Panc1 (cell line): ENCODE data around the gene STXBP1. TPM values are rescaled to one million over a fixed set of nuclear protein-coding genes. Genes with fewer than 3 reads are reported as not detected.

Source experiments
- ATAC-seq: fragments of 200-7000 bp; cut with Tn5 transposase; 2 replicates; pipeline ENCODE4 v1.9.1; 2020; ENCODE audit warnings: mild to moderate bottlenecking, moderate library complexity
- BruUV-seq: library from RNA; stranded (reverse); fragments of 400-500 nt; replicated peaks from 2 replicates; lab custom pipeline; 2021; lab: Mats Ljungman, UMichigan
- CTCF ChIA-PET: fragments of 300-600 bp; sonication (Branson Sonifier 250); formaldehyde crosslinking; loops from one replicate; lab custom pipeline; 2022; ENCODE audit warnings: antibody characterized with exemption; lab: Charles Lee
- POLR2A ChIA-PET: fragments of 300-600 bp; sonication (Branson Sonifier 250); formaldehyde crosslinking; loops from one replicate; lab custom pipeline; 2022; ENCODE audit warnings: antibody characterized with exemption; lab: Charles Lee
- DNase-seq: peaks from one replicate; pipeline ENCODE4 v3.0.0-alpha.2; 2010; ENCODE audit warnings: low read depth, low spot score
- H3K27ac ChIP-seq: 2 replicates; pipeline ENCODE4 v1.5.1; 2011; ENCODE audit warnings: mild to moderate bottlenecking, low read length, inconsistent platforms
- H3K27me3 ChIP-seq: fragments of 200-500 bp; sonication (Bioruptor generic); 2 replicates; pipeline ENCODE4 v1.6.0; 2014; ENCODE audit warnings: low read length, inconsistent platforms; ENCODE audit not compliant: control insufficient read depth, insufficient read depth
- H3K36me3 ChIP-seq: fragments of 200-500 bp; sonication (Bioruptor generic); 2 replicates; pipeline ENCODE4 v1.5.1; 2014; ENCODE audit warnings: inconsistent platforms, mild to moderate bottlenecking, low read length, moderate library complexity; ENCODE audit not compliant: control insufficient read depth, insufficient read depth
- H3K4me1 ChIP-seq: 2 replicates; pipeline ENCODE4 v1.5.1; 2011; ENCODE audit warnings: inconsistent platforms, mild to moderate bottlenecking, low read length, moderate library complexity; ENCODE audit not compliant: control insufficient read depth, insufficient read depth
- H3K4me3 ChIP-seq, 2 experiments: 2 replicates each; pipeline ENCODE4 v1.5.1; 2011 to 2012; ENCODE audit warnings: low read depth in 2 of 2, low read length in 2 of 2, mild to moderate bottlenecking in 2 of 2, inconsistent platforms in 1 of 2, moderate library complexity in 1 of 2
- H3K9me3 ChIP-seq: fragments of 200-500 bp; sonication (Bioruptor generic); 2 replicates; pipeline ENCODE4 v1.5.1; 2014; ENCODE audit warnings: low read depth, mild to moderate bottlenecking, inconsistent platforms, low read length, moderate library complexity; ENCODE audit not compliant: control insufficient read depth, insufficient read depth
- POLR2AphosphoS5 ChIP-seq: IDR thresholded peaks from 2 replicates; pipeline ENCODE4 v1.6.1; 2012; ENCODE audit warnings: mild to moderate bottlenecking, low read depth, low read length, moderate library complexity
- REST ChIP-seq, 2 experiments: IDR thresholded peaks; 2 replicates each; pipeline ENCODE4 v1.6.1; 2011 to 2012; ENCODE audit warnings: low read depth in 2 of 2, control low read depth in 1 of 2, low read length in 1 of 2, mild to moderate bottlenecking in 1 of 2, moderate library complexity in 1 of 2; ENCODE audit not compliant: insufficient read depth in 1 of 2
- SIN3A ChIP-seq: IDR thresholded peaks from 2 replicates; pipeline ENCODE4 v1.6.1; 2012; ENCODE audit warnings: low read depth, mild to moderate bottlenecking, low read length, moderate library complexity, borderline replicate concordance; ENCODE audit not compliant: insufficient read depth
- TCF7L2 ChIP-seq: IDR thresholded peaks from 2 replicates; pipeline ENCODE4 v1.6.1; 2011; ENCODE audit warnings: mild to moderate bottlenecking, low read depth, low read length, inconsistent platforms
- in situ Hi-C: cut with HindIII; loops from 2 replicates; pipeline ENCODE4 v1.10.0; 2016; ENCODE audit warnings: low sequenced_read_pairs, low pct_unique_long_range_greater_than_20kb
- intact Hi-C: fragments of 100-400 bp; cut with micrococcal nuclease; formaldehyde crosslinking; loops from one replicate; pipeline ENCODE4 v1.10.0; 2022; ENCODE audit not compliant: unreplicated experiment
- total RNA-seq: library from RNA; stranded (reverse); gene quantifications from one replicate; pipeline ENCODE4 v1.2.1, GENCODE V29; 2021; ENCODE audit not compliant: unreplicated experiment
- TF ChIP-seq, protein P1 (sequence below): fragments of 450-650 bp; IDR thresholded peaks from 2 replicates; pipeline ENCODE4 v1.5.1; 2017; ENCODE audit warnings: mild to moderate bottlenecking

The STXBP1 gene
- total RNA-seq, 1 experiment from 2014 or later = 67.5 TPM

- in situ Hi-C loops (no loop called here), intact Hi-C loops (no loop called here)
- DNase-seq (no peak), ATAC-seq (no peak)
- POLR2A ChIA-PET = no interaction called here
- H3K4me1 ChIP-seq = no peaks in the 10 kb centered on the region
- H3K9me3 ChIP-seq = no peaks in the 10 kb centered on the region
- no peaks in the 10 kb centered on the region; the same call in 1 of the 2 replicates for H3K36me3 ChIP-seq
- H3K4me3 ChIP-seq = no peak overlapping the region
- TF ChIP-seq SIN3A (no peak), POLR2AphosphoS5 (no peak), TCF7L2 (no peak), REST (IDR thresholded peaks at IDR 0.05; ENCODE audit: insufficient read depth in 1 of 2, low read depth in 2 of 2, low read length in 1 of 2) (no peak)
- TF ChIP-seq, protein P1, sequence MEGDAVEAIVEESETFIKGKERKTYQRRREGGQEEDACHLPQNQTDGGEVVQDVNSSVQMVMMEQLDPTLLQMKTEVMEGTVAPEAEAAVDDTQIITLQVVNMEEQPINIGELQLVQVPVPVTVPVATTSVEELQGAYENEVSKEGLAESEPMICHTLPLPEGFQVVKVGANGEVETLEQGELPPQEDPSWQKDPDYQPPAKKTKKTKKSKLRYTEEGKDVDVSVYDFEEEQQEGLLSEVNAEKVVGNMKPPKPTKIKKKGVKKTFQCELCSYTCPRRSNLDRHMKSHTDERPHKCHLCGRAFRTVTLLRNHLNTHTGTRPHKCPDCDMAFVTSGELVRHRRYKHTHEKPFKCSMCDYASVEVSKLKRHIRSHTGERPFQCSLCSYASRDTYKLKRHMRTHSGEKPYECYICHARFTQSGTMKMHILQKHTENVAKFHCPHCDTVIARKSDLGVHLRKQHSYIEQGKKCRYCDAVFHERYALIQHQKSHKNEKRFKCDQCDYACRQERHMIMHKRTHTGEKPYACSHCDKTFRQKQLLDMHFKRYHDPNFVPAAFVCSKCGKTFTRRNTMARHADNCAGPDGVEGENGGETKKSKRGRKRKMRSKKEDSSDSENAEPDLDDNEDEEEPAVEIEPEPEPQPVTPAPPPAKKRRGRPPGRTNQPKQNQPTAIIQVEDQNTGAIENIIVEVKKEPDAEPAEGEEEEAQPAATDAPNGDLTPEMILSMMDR = no peak
- no peak overlapping the region for H3K27ac ChIP-seq
- no peaks in the 10 kb centered on the region for H3K27me3 ChIP-seq
- CTCF ChIA-PET = no interaction called here
- BruUV-seq = no TSS peak
These were observed 39.9 kb downstream of the STXBP1 start for GRCh38 chr9:127651697-127652610.

DNA sequence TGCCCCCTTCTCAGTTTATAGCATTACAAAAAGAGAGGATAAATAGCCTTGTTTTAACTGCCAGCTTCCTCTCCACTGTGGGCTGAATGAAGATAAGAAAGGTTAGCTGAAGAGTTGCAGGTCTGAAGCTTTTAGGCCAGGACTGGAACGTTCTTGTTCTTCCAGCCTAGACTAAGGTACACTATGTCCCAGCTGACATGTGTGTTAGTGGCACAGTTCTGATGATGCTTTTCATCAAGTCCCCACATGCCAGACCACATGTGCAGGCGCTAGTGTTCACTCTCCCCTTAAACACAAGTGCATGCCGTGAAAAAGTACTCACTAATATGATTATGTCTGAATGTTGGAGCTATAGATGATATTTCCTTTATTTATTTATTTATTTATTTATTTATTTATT, 40.7 kb downstream of the STXBP1 start:
- ATAC-seq (no peak), DNase-seq (no peak)
- CTCF ChIA-PET = no interaction called here
- POLR2A ChIA-PET = no interaction called here
- TF ChIP-seq, protein P1 = no peak
- Histone ChIP-seq H3K27me3 (no peaks in the 10 kb centered on the region), H3K36me3 (no peaks in the 10 kb centered on the region; the same call in 1 of the 2 replicates), H3K9me3 (no peaks in the 10 kb centered on the region), H3K27ac (no peak overlapping the region), H3K4me3 (no peak overlapping the region), H3K4me1 (no peaks in the 10 kb centered on the region)
- in situ Hi-C loops (no loop called here), intact Hi-C loops (no loop called here)
- BruUV-seq = no TSS peak
